HepG2 (cell line): Measurements from ENCODE around the gene GMPPA. TPM values are rescaled to one million over a fixed set of nuclear protein-coding genes. Genes with fewer than 3 reads are reported as not detected.

Experiments used
- FOSL1 ChIP-seq: sonication (generic); formaldehyde crosslinking; IDR thresholded peaks from 2 replicates; pipeline ENCODE4 v1.9.0; 2021; ENCODE audit warnings: missing genetic modification reagents, borderline replicate concordance
- FOSL2 ChIP-seq: sonication (generic); formaldehyde crosslinking; IDR thresholded peaks from 2 replicates; pipeline ENCODE4 v1.4.0; 2020; ENCODE audit warnings: missing genetic modification reagents
- GLI4 ChIP-seq: sonication (generic); formaldehyde crosslinking; IDR thresholded peaks from 2 replicates; pipeline ENCODE4 v1.5.1; 2020; ENCODE audit warnings: missing genetic modification reagents, mild to moderate bottlenecking, moderate library complexity, borderline replicate concordance
- HNRNPLL ChIP-seq: fragments of 200-400 bp; formaldehyde crosslinking; IDR thresholded peaks from 2 replicates; pipeline ENCODE4 v1.6.1; 2017; ENCODE audit warnings: mild to moderate bottlenecking, low read depth, low read length; ENCODE audit not compliant: poor library complexity, severe bottlenecking
- MLLT10 ChIP-seq: sonication (generic); formaldehyde crosslinking; IDR thresholded peaks from 2 replicates; pipeline ENCODE4 v1.4.0; 2020; ENCODE audit warnings: missing genetic modification reagents
- MLX ChIP-seq: IDR thresholded peaks from 2 replicates; pipeline ENCODE4 v1.6.1; 2016
- RFX3 ChIP-seq: IDR thresholded peaks from 2 replicates; pipeline ENCODE4 v1.6.1; 2016; ENCODE audit warnings: missing biosample characterization, missing genetic modification reagents
- RFX5 ChIP-seq: IDR thresholded peaks from 2 replicates; pipeline ENCODE4 v1.6.1; 2011; ENCODE audit warnings: low read depth, low read length, improper control_type of control experiment
- SETDB1 ChIP-seq: sonication (generic); formaldehyde crosslinking; IDR thresholded peaks from 2 replicates; pipeline ENCODE4 v1.5.1; 2020; ENCODE audit warnings: missing genetic modification reagents, mild to moderate bottlenecking, borderline replicate concordance
- TOPORS ChIP-seq: sonication (generic); formaldehyde crosslinking; IDR thresholded peaks from 2 replicates; pipeline ENCODE4 v1.8.0; 2023; ENCODE audit warnings: mild to moderate bottlenecking, missing genetic modification reagents
- ZBTB20 ChIP-seq: sonication (generic); formaldehyde crosslinking; IDR thresholded peaks from 2 replicates; pipeline ENCODE4 v1.8.1; 2023; ENCODE audit warnings: missing genetic modification reagents, low read depth, mild to moderate bottlenecking, borderline replicate concordance
- ZNF17 ChIP-seq: sonication (generic); formaldehyde crosslinking; IDR thresholded peaks from 2 replicates; pipeline ENCODE4 v1.5.0; 2020; ENCODE audit warnings: mild to moderate bottlenecking, missing genetic modification reagents
- ZNF180 ChIP-seq: sonication (generic); formaldehyde crosslinking; IDR thresholded peaks from 2 replicates; pipeline ENCODE4 v1.4.0; 2020; ENCODE audit warnings: low read depth, missing genetic modification reagents, borderline replicate concordance
- ZNF224 ChIP-seq: sonication (generic); formaldehyde crosslinking; IDR thresholded peaks from 2 replicates; pipeline ENCODE4 v1.5.0; 2020; ENCODE audit warnings: mild to moderate bottlenecking, missing genetic modification reagents
- ZNF232 ChIP-seq: sonication (generic); formaldehyde crosslinking; IDR thresholded peaks from 2 replicates; pipeline ENCODE4 v1.4.0; 2020; ENCODE audit warnings: missing genetic modification reagents, borderline replicate concordance
- ZNF235 ChIP-seq: sonication (generic); formaldehyde crosslinking; IDR thresholded peaks from 2 replicates; pipeline ENCODE4 v1.8.1; 2023; ENCODE audit warnings: mild to moderate bottlenecking, missing genetic modification reagents, borderline replicate concordance
- ZNF570 ChIP-seq: sonication (generic); formaldehyde crosslinking; IDR thresholded peaks from 2 replicates; pipeline ENCODE4 v1.4.0; 2020; ENCODE audit warnings: mild to moderate bottlenecking, missing genetic modification reagents, borderline replicate concordance
- ZNF768 ChIP-seq: sonication (generic); formaldehyde crosslinking; IDR thresholded peaks from 2 replicates; pipeline ENCODE4 v1.4.0; 2020; ENCODE audit warnings: missing genetic modification reagents
- ZNF784 ChIP-seq: sonication (generic); formaldehyde crosslinking; IDR thresholded peaks from 2 replicates; pipeline ENCODE4 v1.5.1; 2020; ENCODE audit warnings: missing genetic modification reagents, mild to moderate bottlenecking, borderline replicate concordance
- ZSCAN30 ChIP-seq: sonication (generic); formaldehyde crosslinking; IDR thresholded peaks from 2 replicates; pipeline ENCODE4 v1.5.0; 2020; ENCODE audit warnings: mild to moderate bottlenecking, missing genetic modification reagents
- polyA plus RNA-seq, 8 experiments: library from polyadenylated mRNA; depleted of rRNA in 3 of 8; stranded (reverse) in 7 of 8; unstranded in 1 of 8; fragments of >200 nt; fragmentation: Illumina TruSeq in 4 of 8; extraction: Trizol in 4 of 8; gene quantifications; 2 replicates each; pipeline versions ENCODE4 v1.2.1 to v1.2.3, GENCODE V29; 2011 to 2016; ENCODE audit warnings: low read depth in 4 of 8, missing spikeins in 1 of 8, mixed read lengths in 1 of 8; ENCODE audit not compliant: insufficient read depth in 1 of 8
- total RNA-seq, 5 experiments: library from RNA; depleted of rRNA; stranded (reverse); fragments of >200 nt; fragmentation: Illumina TruSeq; extraction: Trizol; gene quantifications; 2 replicates each; pipeline ENCODE4 v1.2.3, GENCODE V29; 2016; ENCODE audit warnings: low read depth in 1 of 5
- TF ChIP-seq, protein P1 (sequence below): sonication (generic); formaldehyde crosslinking; IDR thresholded peaks from 2 replicates; pipeline ENCODE4 v1.9.0; 2021; ENCODE audit warnings: missing genetic modification reagents, mild to moderate bottlenecking, borderline replicate concordance
- TF ChIP-seq, protein P2 (sequence below): sonication (generic); formaldehyde crosslinking; IDR thresholded peaks from 2 replicates; pipeline ENCODE4 v1.8.1; 2023; ENCODE audit warnings: mild to moderate bottlenecking, missing genetic modification reagents
- TF ChIP-seq, protein P3 (sequence below): sonication (generic); formaldehyde crosslinking; IDR thresholded peaks from 2 replicates; pipeline ENCODE4 v1.4.0; 2020; ENCODE audit warnings: missing genetic modification reagents

GMPPA gene
- total and polyA plus RNA-seq, 2 of the 13 experiments (the other 11 are each of a cell fraction or from before 2014, with no cell fraction given) = 81.1 to 106 TPM

GRCh38 chr2:219543596-219544358 is 45.1 kb downstream of the GMPPA start, which contains the start of the genes CHPF and TMEM198 (continued):
- TF ChIP-seq TOPORS (CRISPR knock-in tag) (peak; percentile 11; the same call in 1 of the 2 replicates), ZNF224 (CRISPR knock-in tag) (no peak), ZNF570 (no peak), FOSL1 (CRISPR knock-in tag) (peak; percentile 55; the same call in 1 of the 2 replicates), ZSCAN30 (CRISPR knock-in tag) (peak; percentile 45; the same call in 1 of the 2 replicates), RFX3 (CRISPR knock-in tag) (no peak), ZBTB20 (CRISPR knock-in tag) (peak; percentile 93), ZNF784 (CRISPR knock-in tag) (peak; percentile 60; the same call in 1 of the 2 replicates), MLLT10 (CRISPR knock-in tag) (no peak), ZNF180 (CRISPR knock-in tag) (peak; percentile 87; the same call in 1 of the 2 replicates), FOSL2 (CRISPR knock-in tag) (peak; percentile 76), ZNF235 (CRISPR knock-in tag) (peak; percentile 72; the same call in 1 of the 2 replicates), ZNF17 (CRISPR knock-in tag) (no peak), GLI4 (CRISPR knock-in tag) (peak; percentile 31; the same call in 1 of the 2 replicates), SETDB1 (CRISPR knock-in tag) (no peak), ZNF768 (CRISPR knock-in tag) (peak; percentile 56; the same call in 1 of the 2 replicates), MLX (peak; percentile 72), HNRNPLL (peak; percentile 92), RFX5 (peak; percentile 86), ZNF232 (peak; percentile 91)
- TF ChIP-seq, protein P1, sequence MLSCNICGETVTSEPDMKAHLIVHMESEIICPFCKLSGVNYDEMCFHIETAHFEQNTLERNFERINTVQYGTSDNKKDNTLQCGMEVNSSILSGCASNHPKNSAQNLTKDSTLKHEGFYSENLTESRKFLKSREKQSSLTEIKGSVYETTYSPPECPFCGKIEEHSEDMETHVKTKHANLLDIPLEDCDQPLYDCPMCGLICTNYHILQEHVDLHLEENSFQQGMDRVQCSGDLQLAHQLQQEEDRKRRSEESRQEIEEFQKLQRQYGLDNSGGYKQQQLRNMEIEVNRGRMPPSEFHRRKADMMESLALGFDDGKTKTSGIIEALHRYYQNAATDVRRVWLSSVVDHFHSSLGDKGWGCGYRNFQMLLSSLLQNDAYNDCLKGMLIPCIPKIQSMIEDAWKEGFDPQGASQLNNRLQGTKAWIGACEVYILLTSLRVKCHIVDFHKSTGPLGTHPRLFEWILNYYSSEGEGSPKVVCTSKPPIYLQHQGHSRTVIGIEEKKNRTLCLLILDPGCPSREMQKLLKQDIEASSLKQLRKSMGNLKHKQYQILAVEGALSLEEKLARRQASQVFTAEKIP (CRISPR knock-in tag) = no peak
- TF ChIP-seq, protein P2, sequence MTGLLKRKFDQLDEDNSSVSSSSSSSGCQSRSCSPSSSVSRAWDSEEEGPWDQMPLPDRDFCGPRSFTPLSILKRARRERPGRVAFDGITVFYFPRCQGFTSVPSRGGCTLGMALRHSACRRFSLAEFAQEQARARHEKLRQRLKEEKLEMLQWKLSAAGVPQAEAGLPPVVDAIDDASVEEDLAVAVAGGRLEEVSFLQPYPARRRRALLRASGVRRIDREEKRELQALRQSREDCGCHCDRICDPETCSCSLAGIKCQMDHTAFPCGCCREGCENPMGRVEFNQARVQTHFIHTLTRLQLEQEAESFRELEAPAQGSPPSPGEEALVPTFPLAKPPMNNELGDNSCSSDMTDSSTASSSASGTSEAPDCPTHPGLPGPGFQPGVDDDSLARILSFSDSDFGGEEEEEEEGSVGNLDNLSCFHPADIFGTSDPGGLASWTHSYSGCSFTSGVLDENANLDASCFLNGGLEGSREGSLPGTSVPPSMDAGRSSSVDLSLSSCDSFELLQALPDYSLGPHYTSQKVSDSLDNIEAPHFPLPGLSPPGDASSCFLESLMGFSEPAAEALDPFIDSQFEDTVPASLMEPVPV (CRISPR knock-in tag) = peak; percentile 61
- TF ChIP-seq, protein P3, sequence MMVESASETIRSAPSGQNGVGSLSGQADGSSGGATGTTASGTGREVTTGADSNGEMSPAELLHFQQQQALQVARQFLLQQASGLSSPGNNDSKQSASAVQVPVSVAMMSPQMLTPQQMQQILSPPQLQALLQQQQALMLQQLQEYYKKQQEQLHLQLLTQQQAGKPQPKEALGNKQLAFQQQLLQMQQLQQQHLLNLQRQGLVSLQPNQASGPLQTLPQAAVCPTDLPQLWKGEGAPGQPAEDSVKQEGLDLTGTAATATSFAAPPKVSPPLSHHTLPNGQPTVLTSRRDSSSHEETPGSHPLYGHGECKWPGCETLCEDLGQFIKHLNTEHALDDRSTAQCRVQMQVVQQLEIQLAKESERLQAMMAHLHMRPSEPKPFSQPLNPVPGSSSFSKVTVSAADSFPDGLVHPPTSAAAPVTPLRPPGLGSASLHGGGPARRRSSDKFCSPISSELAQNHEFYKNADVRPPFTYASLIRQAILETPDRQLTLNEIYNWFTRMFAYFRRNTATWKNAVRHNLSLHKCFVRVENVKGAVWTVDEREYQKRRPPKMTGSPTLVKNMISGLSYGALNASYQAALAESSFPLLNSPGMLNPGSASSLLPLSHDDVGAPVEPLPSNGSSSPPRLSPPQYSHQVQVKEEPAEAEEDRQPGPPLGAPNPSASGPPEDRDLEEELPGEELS = peak; percentile 68; the same call in 1 of the 2 replicates
